ENCODE data around the gene COLQ. TPM values are rescaled to one million over a fixed set of nuclear protein-coding genes. Genes with fewer than 3 reads are reported as not detected.
"Not testable (repeated sequence)": the region's sequence is repeated elsewhere in the genome, so short reads cannot be mapped to it uniquely, and the experiment has no call there.

The COLQ gene
- polyA plus RNA-seq, 12 donors: 15.0 to 57.1 (median 29.3) TPM; not detected in 1

GRCh38 chr3:15493436-15493835 lies 28.1 kb downstream of the COLQ start:
- no peak for DNase-seq

GRCh38 chr3:15492847-15493360 lies 28.6 kb downstream of the COLQ start:
- DNase-seq: no peak

- no peak for DNase-seq
Observed at GRCh38 chr3:15491143-15491542, 30.4 kb downstream of the COLQ start.

- DNase-seq: no peak
Observed at GRCh38 chr3:15490158-15490557, 31.3 kb downstream of the COLQ start.

- no peak for DNase-seq
Observed at GRCh38 chr3:15488002-15488401, 33.5 kb downstream of the COLQ start.

GRCh38 chr3:15486979-15487378 lies 34.5 kb downstream of the COLQ start:
- no peak for DNase-seq

GRCh38 chr3:15486020-15486419 lies 35.5 kb downstream of the COLQ start:
- DNase-seq: no peak

GRCh38 chr3:15484551-15484950 lies 37.0 kb downstream of the COLQ start:
- DNase-seq: not testable (repeated sequence)

- no peak for DNase-seq
Observed at GRCh38 chr3:15479400-15480224, 41.9 kb downstream of the COLQ start.

- no peak for DNase-seq
Observed at GRCh38 chr3:15478640-15478979, 42.9 kb downstream of the COLQ start.

- DNase-seq: no peak
Observed at GRCh38 chr3:15477951-15478639, 43.4 kb downstream of the COLQ start.

- DNase-seq: peak; percentile 45
Observed at GRCh38 chr3:15476378-15476777, 45.1 kb downstream of the COLQ start.

- no peak for DNase-seq
Observed at GRCh38 chr3:15475161-15475560, 46.3 kb downstream of the COLQ start.

- no peak for DNase-seq
Observed at GRCh38 chr3:15471861-15472260, 49.6 kb downstream of the COLQ start.

GRCh38 chr3:15470849-15471248 lies 50.7 kb downstream of the COLQ start:
- no peak for DNase-seq

- DNase-seq: no peak
Observed at GRCh38 chr3:15470261-15470660, 51.2 kb downstream of the COLQ start.

- peak; percentile 14 for DNase-seq
Observed at GRCh38 chr3:15467227-15468181, 54.0 kb downstream of the COLQ start.

GRCh38 chr3:15465876-15466585 lies 55.5 kb downstream of the COLQ start:
- no peak for DNase-seq

- no peak for DNase-seq
Observed at GRCh38 chr3:15462451-15462850, 59.1 kb downstream of the COLQ start.

- DNase-seq: no peak
Observed at GRCh38 chr3:15460891-15461531, 60.5 kb downstream of the COLQ start.
